Progenitor cell of endocrine pancreas (in vitro differentiated cells): Measurements from ENCODE around the gene PNMT. TPM values are rescaled to one million over a fixed set of nuclear protein-coding genes. Genes with fewer than 3 reads are reported as not detected.

Experiments used
- DNase-seq: peaks from one replicate; pipeline ENCODE4 v3.0.0; 2021; ENCODE audit warnings: low spot score; ENCODE audit not compliant: unreplicated experiment
- H3K27ac Mint-ChIP-seq: 2 replicates; pipeline ENCODE4 v1.8.0; 2021; ENCODE audit warnings: mild to moderate bottlenecking, moderate library complexity, mixed read lengths
- H3K27me3 Mint-ChIP-seq: 2 replicates; pipeline ENCODE4 v1.8.0; 2021; ENCODE audit warnings: mixed read lengths
- H3K36me3 Mint-ChIP-seq: 2 replicates; pipeline ENCODE4 v1.8.0; 2022; ENCODE audit warnings: mixed read lengths; ENCODE audit not compliant: insufficient read depth
- H3K4me1 Mint-ChIP-seq: 2 replicates; pipeline ENCODE4 v1.8.0; 2021; ENCODE audit warnings: low read depth, mixed read lengths
- H3K4me3 Mint-ChIP-seq: 2 replicates; pipeline ENCODE4 v1.8.0; 2021; ENCODE audit warnings: low read depth, mild to moderate bottlenecking, moderate library complexity, mixed read lengths
- H3K9me3 Mint-ChIP-seq: 2 replicates; pipeline ENCODE4 v1.8.0; 2021; ENCODE audit warnings: low read depth, mixed read lengths
- total RNA-seq: library from RNA; stranded (reverse); gene quantifications from 2 replicates; pipeline ENCODE4 v1.2.1, GENCODE V29; 2021
- TF ChIP-seq, protein P1 (sequence below): fragments of 200-600 bp; sonication (generic); IDR thresholded peaks from one replicate; pipeline ENCODE4 v1.5.0; 2021; ENCODE audit warnings: antibody characterized with exemption, mild to moderate bottlenecking; ENCODE audit not compliant: unreplicated experiment

The PNMT gene
- total RNA-seq, 1 donor from 2014 or later = 2.5 TPM

GRCh38 chr17:39662551-39663339 lies 5.5 kb upstream of the PNMT start:
- H3K27ac Mint-ChIP-seq = no peak overlapping the region
- peaks cover 1% of the 10 kb centered on the region for H3K36me3 Mint-ChIP-seq
- TF ChIP-seq, protein P1, sequence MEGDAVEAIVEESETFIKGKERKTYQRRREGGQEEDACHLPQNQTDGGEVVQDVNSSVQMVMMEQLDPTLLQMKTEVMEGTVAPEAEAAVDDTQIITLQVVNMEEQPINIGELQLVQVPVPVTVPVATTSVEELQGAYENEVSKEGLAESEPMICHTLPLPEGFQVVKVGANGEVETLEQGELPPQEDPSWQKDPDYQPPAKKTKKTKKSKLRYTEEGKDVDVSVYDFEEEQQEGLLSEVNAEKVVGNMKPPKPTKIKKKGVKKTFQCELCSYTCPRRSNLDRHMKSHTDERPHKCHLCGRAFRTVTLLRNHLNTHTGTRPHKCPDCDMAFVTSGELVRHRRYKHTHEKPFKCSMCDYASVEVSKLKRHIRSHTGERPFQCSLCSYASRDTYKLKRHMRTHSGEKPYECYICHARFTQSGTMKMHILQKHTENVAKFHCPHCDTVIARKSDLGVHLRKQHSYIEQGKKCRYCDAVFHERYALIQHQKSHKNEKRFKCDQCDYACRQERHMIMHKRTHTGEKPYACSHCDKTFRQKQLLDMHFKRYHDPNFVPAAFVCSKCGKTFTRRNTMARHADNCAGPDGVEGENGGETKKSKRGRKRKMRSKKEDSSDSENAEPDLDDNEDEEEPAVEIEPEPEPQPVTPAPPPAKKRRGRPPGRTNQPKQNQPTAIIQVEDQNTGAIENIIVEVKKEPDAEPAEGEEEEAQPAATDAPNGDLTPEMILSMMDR = no peak
- DNase-seq = no peak
- H3K27me3 Mint-ChIP-seq = peaks cover 25% of the 10 kb centered on the region
- peaks cover 6% of the 10 kb centered on the region for H3K4me1 Mint-ChIP-seq
- H3K4me3 Mint-ChIP-seq = no peak overlapping the region
- no peaks in the 10 kb centered on the region for H3K9me3 Mint-ChIP-seq

DNA sequence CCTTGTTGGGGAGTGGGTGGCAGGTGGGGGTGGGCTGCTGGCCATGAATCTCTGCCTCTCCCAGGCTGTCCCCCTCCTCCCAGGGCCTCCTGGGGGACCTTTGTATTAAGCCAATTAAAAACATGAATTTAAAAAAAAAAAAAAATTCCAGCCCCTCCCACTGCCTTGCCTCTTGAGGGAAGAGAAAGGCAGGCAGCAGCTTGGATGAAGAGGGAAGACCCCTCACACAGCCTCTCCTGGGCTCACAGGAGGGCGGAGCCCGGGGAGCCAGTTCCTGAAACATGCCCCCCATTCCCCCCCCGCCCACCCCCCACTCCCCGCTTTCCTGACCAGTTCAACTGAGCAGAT lies 4.9 kb upstream of the PNMT start:
- Mint-ChIP-seq H3K4me1 (peaks cover 6% of the 10 kb centered on the region), H3K4me3 (no peak overlapping the region), H3K36me3 (peaks cover 1% of the 10 kb centered on the region), H3K9me3 (no peaks in the 10 kb centered on the region), H3K27me3 (peaks cover 25% of the 10 kb centered on the region), H3K27ac (no peak overlapping the region)
- TF ChIP-seq, protein P1 = no peak
- DNase-seq = no peak

- H3K27ac Mint-ChIP-seq = no peak overlapping the region
- peaks cover 1% of the 10 kb centered on the region for H3K36me3 Mint-ChIP-seq
- H3K4me1 Mint-ChIP-seq = peaks cover 9% of the 10 kb centered on the region
- DNase-seq = no peak
- peaks cover 30% of the 10 kb centered on the region for H3K27me3 Mint-ChIP-seq
- TF ChIP-seq, protein P1 = no peak
- no peak overlapping the region for H3K4me3 Mint-ChIP-seq
- H3K9me3 Mint-ChIP-seq = no peaks in the 10 kb centered on the region
Observed at GRCh38 chr17:39663688-39664580, 4.3 kb upstream of the PNMT start.

DNA sequence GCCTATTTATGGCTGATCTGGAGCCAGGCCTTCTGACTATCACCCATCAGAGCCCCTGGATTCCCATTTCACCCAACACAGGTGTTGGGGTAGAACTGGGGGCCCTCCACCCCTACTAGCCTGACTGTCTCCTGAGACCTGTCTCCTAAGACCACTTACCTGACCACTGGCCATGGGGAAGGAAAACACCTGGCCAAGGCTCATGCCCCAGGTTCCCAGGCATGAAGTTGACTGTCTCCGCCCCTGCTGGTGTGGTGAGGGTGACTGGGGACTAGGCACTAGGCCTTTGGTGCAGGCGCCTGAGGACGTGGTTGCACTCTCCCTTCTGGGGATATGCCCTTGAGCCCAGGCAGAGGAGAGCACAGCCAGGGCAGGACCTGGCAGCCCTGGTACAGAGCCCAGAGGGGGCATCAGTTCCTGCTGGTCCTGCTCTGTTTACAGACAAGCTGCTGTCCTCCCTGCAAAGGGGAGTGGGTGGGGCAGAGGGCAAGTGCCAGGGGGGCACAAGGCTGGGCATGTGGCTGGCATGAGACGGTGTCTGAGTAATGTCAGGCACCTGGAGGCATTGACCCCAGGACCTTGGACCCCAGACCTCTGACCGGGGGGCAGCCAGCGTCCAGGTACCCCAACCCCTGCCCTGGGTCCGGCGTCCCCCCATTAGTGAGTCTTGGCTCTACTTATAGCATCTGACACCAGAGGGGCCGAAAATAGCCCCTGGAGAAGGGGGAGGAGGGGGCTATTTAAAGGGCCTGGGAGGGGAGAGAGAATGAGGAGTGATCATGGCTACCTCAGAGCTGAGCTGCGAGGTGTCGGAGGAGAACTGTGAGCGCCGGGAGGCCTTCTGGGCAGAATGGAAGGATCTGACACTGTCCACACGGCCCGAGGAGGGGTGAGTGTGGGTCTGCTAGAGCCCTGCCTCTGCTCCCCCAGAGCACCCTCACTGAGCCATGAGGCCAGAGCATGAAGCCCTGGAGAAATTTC lies 3.4 kb upstream of the PNMT start, which contains the start of gene TCAP:
TCAP (plus strand) TSS at position 769 of the 981 bp plus-strand sequence; CDS start at position 780, 11 bp downstream.
- Mint-ChIP-seq H3K4me3 (no peak within 1 kb of the TSS), H3K36me3 (peaks cover 1% of the 10 kb centered on the region), H3K4me1 (peaks cover 9% of the 10 kb centered on the region), H3K27me3 (peaks cover 37% of the 10 kb centered on the region), H3K9me3 (no peaks in the 10 kb centered on the region), H3K27ac (no peak within 1 kb of the TSS)
- TF ChIP-seq, protein P1 = no peak
- no peak for DNase-seq
